Stomach (tissue), 9 donors: ENCODE measurements around the gene NHS. TPM values are rescaled to one million over a fixed set of nuclear protein-coding genes. Genes with fewer than 3 reads are reported as not detected.
A peak's percentile ranks its signal among the peaks of the same experiment; 100 is the strongest.

Experiments
- DNase-seq, 2 donors: peaks; one replicate each; pipeline versions ENCODE4 v3.0.0 to v3.0.0-alpha.2; 2013 to 2019
- H3K27ac ChIP-seq, 5 donors: fragments of 200-600 bp in 4 of 5; sonication (generic) in 4 of 5; one replicate each; pipeline ENCODE4 v1.5.1; 2013 to 2019; ENCODE audit warnings: mild to moderate bottlenecking in 1 of 5, moderate library complexity in 1 of 5
- H3K27me3 ChIP-seq, 3 donors: fragments of 200-600 bp; sonication (generic); one replicate each; pipeline ENCODE4 v1.5.1; 2017 to 2019; ENCODE audit warnings: mixed run types in 1 of 3
- H3K36me3 ChIP-seq, 4 donors: fragments of 200-600 bp; sonication (generic); 1 replicate in 3 of 4; 2 replicates in 1 of 4; pipeline ENCODE4 v1.5.1; 2016 to 2019
- H3K4me1 ChIP-seq, 4 donors: fragments of 200-600 bp; sonication (generic); one replicate each; pipeline ENCODE4 v1.5.1; 2016 to 2019
- H3K4me3 ChIP-seq, 4 donors: fragments of 200-600 bp; sonication (generic) in 3 of 4; one replicate each; pipeline ENCODE4 v1.5.1; 2016 to 2019; ENCODE audit warnings: mild to moderate bottlenecking in 1 of 4
- H3K9me3 ChIP-seq, 4 donors: fragments of 200-600 bp; sonication (generic); one replicate each; pipeline ENCODE4 v1.5.1; 2016 to 2019
- EP300 ChIP-seq: sonication (generic); formaldehyde crosslinking; IDR thresholded peaks from one replicate; pipeline ENCODE4 v1.6.1; 2017; ENCODE audit warnings: antibody characterized with exemption
- POLR2A ChIP-seq, 4 donors: fragments of 450-650 bp; IDR thresholded peaks; one replicate each; pipeline ENCODE4 v1.6.1; 2016; ENCODE audit warnings: antibody characterized with exemption in 4 of 4, control low read depth in 2 of 4, mild to moderate bottlenecking in 1 of 4, moderate library complexity in 1 of 4
- POLR2AphosphoS5 ChIP-seq, 3 donors: sonication (generic); formaldehyde crosslinking; IDR thresholded peaks; one replicate each; pipeline ENCODE4 v1.6.1; 2016; ENCODE audit warnings: antibody characterized with exemption in 3 of 3
- WGBS, 5 donors: extraction: QIAGEN DNeasy Blood & Tissue Kit in 3 of 5; methylation state at CpG; one replicate each; pipeline versions ENCODE4 v1.1.5 to v1.1.7; 2013 to 2018; 5-methylcytosine and 5-hydroxymethylcytosine counted together
- intact Hi-C: fragments of 100-400 bp; cut with DNase I; formaldehyde crosslinking; loops from one replicate; pipeline ENCODE4 v1.15.1; 2023; ENCODE audit warnings: low total_unique reads
- polyA plus RNA-seq, 3 donors: library from polyadenylated mRNA; stranded (reverse); fragments of 200-250 nt; gene quantifications; one replicate each; pipeline ENCODE4 v1.2.3, GENCODE V29; 2013
- total RNA-seq, 5 donors: library from RNA; depleted of rRNA; stranded (reverse); fragments of >200 nt; gene quantifications; one replicate each; pipeline versions ENCODE4 v1.1.0 to v1.2.3, GENCODE V29; 2014 to 2016
- TF ChIP-seq, protein P1 (sequence below), 7 experiments: fragments of 450-650 bp in 4 of 7; fragments of 200-600 bp in 3 of 7; sonication (generic) in 3 of 7; IDR thresholded peaks; one replicate each; pipeline ENCODE4 v1.5.1; 2016 to 2019; ENCODE audit warnings: antibody characterized with exemption in 7 of 7, control low read depth in 2 of 7, mild to moderate bottlenecking in 1 of 7
- donor health status: healthy with polysubstance abuse.
- donor health status: Bipolar disorder and iron deficiency.
- donor health status: healthy.

The NHS gene
- total and polyA plus RNA-seq, 8 donors = 1.00 to 7.5 (median 4.3) TPM

DNA sequence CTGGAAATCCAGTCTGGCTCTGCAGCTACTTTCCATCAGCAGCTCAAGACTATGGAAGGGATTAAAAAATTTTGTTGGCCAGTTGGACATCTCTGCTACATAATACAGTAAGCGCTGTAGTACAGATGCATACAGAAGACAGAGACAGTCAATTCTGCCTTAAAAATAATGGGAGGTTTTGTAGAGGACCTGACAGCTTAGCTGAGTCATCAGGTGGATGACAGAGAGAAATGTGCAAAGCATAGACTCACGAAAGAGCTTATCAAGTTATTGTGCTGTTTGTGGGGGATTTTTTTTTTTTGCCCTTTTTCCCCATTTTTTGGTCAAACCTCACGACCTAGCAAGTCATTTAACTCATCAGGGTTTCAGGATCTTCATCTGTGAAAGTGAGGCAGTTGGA lies 213.3 kb downstream of the NHS start:
- no peak overlapping the region for H3K27ac ChIP-seq
- no peaks in the 10 kb centered on the region for H3K27me3 ChIP-seq
- intact Hi-C loops = no loop called here
- H3K4me3 ChIP-seq = no peak overlapping the region
- no peaks in the 10 kb centered on the region for H3K9me3 ChIP-seq
- H3K4me1 ChIP-seq = peaks cover 0 to 19% (median 2%) of the 10 kb centered on the region in 4 donors
- 63 to 85% (median 78%) methylated on average over 3 of the region's 3 CpGs for WGBS, 5 donors
- TF ChIP-seq POLR2AphosphoS5 (IDR thresholded peaks at IDR 0.05) = no peak
- no peak for TF ChIP-seq EP300
- TF ChIP-seq, protein P1, sequence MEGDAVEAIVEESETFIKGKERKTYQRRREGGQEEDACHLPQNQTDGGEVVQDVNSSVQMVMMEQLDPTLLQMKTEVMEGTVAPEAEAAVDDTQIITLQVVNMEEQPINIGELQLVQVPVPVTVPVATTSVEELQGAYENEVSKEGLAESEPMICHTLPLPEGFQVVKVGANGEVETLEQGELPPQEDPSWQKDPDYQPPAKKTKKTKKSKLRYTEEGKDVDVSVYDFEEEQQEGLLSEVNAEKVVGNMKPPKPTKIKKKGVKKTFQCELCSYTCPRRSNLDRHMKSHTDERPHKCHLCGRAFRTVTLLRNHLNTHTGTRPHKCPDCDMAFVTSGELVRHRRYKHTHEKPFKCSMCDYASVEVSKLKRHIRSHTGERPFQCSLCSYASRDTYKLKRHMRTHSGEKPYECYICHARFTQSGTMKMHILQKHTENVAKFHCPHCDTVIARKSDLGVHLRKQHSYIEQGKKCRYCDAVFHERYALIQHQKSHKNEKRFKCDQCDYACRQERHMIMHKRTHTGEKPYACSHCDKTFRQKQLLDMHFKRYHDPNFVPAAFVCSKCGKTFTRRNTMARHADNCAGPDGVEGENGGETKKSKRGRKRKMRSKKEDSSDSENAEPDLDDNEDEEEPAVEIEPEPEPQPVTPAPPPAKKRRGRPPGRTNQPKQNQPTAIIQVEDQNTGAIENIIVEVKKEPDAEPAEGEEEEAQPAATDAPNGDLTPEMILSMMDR (IDR thresholded peaks at IDR 0.05) = no peak
- TF ChIP-seq POLR2A (IDR thresholded peaks at IDR 0.05) = no peak
- no peak for DNase-seq
- no peaks in the 10 kb centered on the region for H3K36me3 ChIP-seq

DNA sequence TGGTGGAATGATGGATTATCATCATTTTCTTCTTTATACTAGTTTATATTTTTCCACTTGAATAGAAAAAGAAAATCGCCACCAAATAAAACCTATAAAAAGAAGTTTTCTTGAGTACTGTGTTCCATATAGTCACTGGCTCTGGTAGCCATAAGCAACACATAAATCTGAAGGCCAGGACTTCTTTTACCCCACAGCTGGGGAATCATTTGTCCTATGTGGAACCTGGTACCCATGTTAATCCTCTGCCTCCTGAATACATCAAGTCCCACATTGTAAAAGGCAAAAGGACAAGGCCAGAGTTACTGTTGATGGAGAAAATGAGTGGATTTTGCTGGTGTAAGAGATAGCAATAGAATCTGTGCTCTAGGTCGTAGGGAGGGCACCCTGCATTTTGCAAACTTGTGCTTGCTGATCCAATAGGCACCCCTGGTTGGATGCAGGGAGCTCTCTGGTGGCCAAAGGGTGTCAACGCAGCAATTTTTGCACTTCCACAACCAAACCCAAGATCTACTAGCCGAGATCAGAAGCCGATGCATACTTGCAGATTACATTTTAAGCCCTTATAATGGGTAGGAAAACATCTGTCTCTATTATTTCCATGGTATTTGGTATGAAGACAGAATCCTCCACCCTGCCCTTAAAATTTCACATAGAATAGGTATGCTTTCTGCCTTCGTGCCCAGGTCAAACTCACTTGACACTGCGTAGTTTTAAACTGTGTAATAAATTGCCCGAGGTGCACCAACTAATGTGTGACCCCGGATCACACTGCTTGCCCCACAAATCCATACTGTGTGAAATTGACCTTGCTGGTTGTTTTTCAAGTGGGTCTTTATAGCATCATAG lies 216.1 kb downstream of the NHS start:
- peaks cover 0 to 32% (median 11%) of the 10 kb centered on the region in 4 donors for H3K4me1 ChIP-seq
- TF ChIP-seq, protein P1 (IDR thresholded peaks at IDR 0.05) = peak in 5 of 7 experiments; percentile 44 to 69 (median 53)
- TF ChIP-seq POLR2A (IDR thresholded peaks at IDR 0.05) = no peak
- no peak for TF ChIP-seq EP300
- TF ChIP-seq POLR2AphosphoS5 (IDR thresholded peaks at IDR 0.05) = peak in 1 of 3 donors; percentile 10
- no peaks in the 10 kb centered on the region for H3K9me3 ChIP-seq
- H3K27ac ChIP-seq = peak overlapping the region in 3 of 5 donors; percentile 47 to 61 (median 54)
- peak; percentile 65 to 86 for DNase-seq
- no peaks in the 10 kb centered on the region for H3K27me3 ChIP-seq
- intact Hi-C loops = no loop called here
- peak overlapping the region in 3 of 4 donors; percentile 11 to 18 (median 13) for H3K4me3 ChIP-seq
- 21 to 32% (median 25%) methylated on average over 7 to 9 of the region's 9 CpGs for WGBS, 5 donors
- no peaks in the 10 kb centered on the region for H3K36me3 ChIP-seq

DNA sequence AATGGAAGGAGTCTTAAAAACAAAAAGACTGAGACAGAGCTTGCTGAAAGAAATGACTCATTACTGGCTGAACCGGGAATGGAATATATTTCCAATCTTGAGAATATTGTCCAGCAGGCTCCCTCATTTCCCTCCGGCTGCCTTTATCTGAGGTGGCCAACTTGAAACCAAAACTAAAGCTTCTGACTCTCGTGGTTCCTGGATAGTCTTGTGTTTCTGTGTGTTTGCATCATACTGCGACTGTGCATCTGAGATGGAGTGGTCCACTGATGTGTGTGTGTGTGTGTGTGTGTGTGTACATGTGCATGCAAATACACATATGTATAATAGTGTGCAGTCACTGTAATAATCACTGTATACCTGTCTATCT lies 216.7 kb downstream of the NHS start:
- no peak for TF ChIP-seq POLR2A (IDR thresholded peaks at IDR 0.05)
- TF ChIP-seq, protein P1 (IDR thresholded peaks at IDR 0.05) = no peak
- no peak for TF ChIP-seq POLR2AphosphoS5 (IDR thresholded peaks at IDR 0.05)
- no peak for TF ChIP-seq EP300
- H3K4me3 ChIP-seq = peak overlapping the region in 2 of 4 donors; percentile 13 to 18
- 7 to 41% (median 22%) methylated on average over 2 to 4 of the region's 4 CpGs for WGBS, 5 donors
- peak in 1 of 2 donors; percentile 53 for DNase-seq
- H3K27ac ChIP-seq = peak overlapping the region in 4 of 5 donors; percentile 47 to 61 (median 53)
- no peaks in the 10 kb centered on the region for H3K36me3 ChIP-seq
- H3K27me3 ChIP-seq = no peaks in the 10 kb centered on the region
- no peaks in the 10 kb centered on the region for H3K9me3 ChIP-seq
- H3K4me1 ChIP-seq = peaks cover 0 to 38% (median 17%) of the 10 kb centered on the region in 4 donors
- intact Hi-C loops = no loop called here

DNA sequence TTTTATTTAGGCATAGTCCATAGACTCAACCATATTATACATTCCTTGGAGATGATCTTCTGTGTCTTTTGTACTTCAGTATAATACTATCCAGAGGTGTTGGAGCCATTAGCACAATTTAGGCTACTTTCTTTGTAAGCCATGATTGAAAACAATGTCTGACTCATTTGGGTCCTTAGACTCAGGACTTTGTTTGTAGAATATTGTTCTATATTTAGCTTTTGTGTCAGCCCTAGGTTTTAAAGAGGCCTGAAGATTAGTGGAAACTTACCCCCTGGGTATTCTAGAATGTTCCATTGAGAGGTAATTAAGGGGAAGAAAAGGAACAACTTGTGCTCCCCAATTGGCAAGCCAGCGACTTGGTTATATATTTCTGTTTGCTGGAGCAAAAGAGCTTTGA lies 217.1 kb downstream of the NHS start:
- H3K4me1 ChIP-seq = peaks cover 0 to 39% (median 17%) of the 10 kb centered on the region in 4 donors
- H3K27me3 ChIP-seq = no peaks in the 10 kb centered on the region
- no peak for DNase-seq
- H3K36me3 ChIP-seq = no peaks in the 10 kb centered on the region
- H3K4me3 ChIP-seq = peak overlapping the region in 1 of 4 donors; percentile 18
- H3K27ac ChIP-seq = peak overlapping the region in 3 of 5 donors; percentile 47 to 61 (median 54)
- intact Hi-C loops = no loop called here
- no peaks in the 10 kb centered on the region for H3K9me3 ChIP-seq
- TF ChIP-seq POLR2AphosphoS5 (IDR thresholded peaks at IDR 0.05) = no peak
- TF ChIP-seq, protein P1 (IDR thresholded peaks at IDR 0.05) = no peak
- TF ChIP-seq EP300 = no peak
- TF ChIP-seq POLR2A (IDR thresholded peaks at IDR 0.05) = no peak
- WGBS, 5 donors = 22 to 70% (median 31%) methylated on average over 1 of the region's 1 CpG
